Activated T-helper 17 cell treated with anti-CD3 and anti-CD28 coated beads, Interleukin-2, amount 50 U/mL, for 72 hours (primary cell): ENCODE results near the gene HIVEP1. TPM values are rescaled to one million over a fixed set of nuclear protein-coding genes. Genes with fewer than 3 reads are reported as not detected.

Experiments
- ATAC-seq: fragments of 150-1000 bp; cut with Tn5 transposase; replicated peaks from 2 replicates; pipeline ENCODE4 v1.10.0; 2021; ENCODE audit warnings: mild to moderate bottlenecking, moderate library complexity
- H3K27ac Mint-ChIP-seq: one replicate; pipeline ENCODE4 v1.8.0; 2022; ENCODE audit warnings: mixed read lengths
- H3K27me3 Mint-ChIP-seq: one replicate; pipeline ENCODE4 v1.8.0; 2022; ENCODE audit warnings: mixed read lengths
- H3K36me3 Mint-ChIP-seq: one replicate; pipeline ENCODE4 v1.8.0; 2022; ENCODE audit warnings: low read depth, mild to moderate bottlenecking, mixed read lengths
- H3K4me1 Mint-ChIP-seq: one replicate; pipeline ENCODE4 v1.8.0; 2022; ENCODE audit warnings: mixed read lengths
- H3K4me3 Mint-ChIP-seq: one replicate; pipeline ENCODE4 v1.8.0; 2022; ENCODE audit warnings: mild to moderate bottlenecking, mixed read lengths
- H3K9me3 Mint-ChIP-seq: one replicate; pipeline ENCODE4 v1.8.0; 2022; ENCODE audit warnings: mixed read lengths
- total RNA-seq, 2 donors: library from RNA; stranded (reverse); gene quantifications; one replicate each; pipeline ENCODE4 v1.2.3, GENCODE V29; 2022

HIVEP1 gene
- total RNA-seq, 2 donors from 2014 or later, result 29.4 to 75.5 TPM

DNA sequence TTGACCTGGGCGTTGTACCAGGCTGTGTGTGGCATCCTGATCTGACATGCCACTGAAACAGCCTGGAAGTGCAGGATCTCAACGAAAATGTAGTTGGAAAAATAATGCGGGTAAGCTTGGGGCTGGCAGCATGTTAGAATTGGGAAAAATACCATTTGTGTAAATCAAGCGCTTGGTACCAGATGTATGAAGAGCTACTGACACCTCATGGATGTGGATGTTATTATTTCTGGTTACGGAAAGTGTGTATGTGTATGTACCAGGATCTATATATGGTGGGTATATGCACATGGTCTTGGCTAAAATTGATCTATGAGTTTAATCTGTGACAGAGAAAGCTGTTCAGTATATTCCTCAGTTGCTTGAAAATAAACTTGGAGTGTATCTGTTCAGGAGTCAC lies 22.7 kb downstream of the HIVEP1 start:
- H3K27ac Mint-ChIP-seq, result no peak overlapping the region
- H3K27me3 Mint-ChIP-seq, result no peaks in the 10 kb centered on the region
- ATAC-seq, result no peak
- H3K36me3 Mint-ChIP-seq, result peaks cover 55% of the 10 kb centered on the region
- no peaks in the 10 kb centered on the region for H3K9me3 Mint-ChIP-seq
- H3K4me3 Mint-ChIP-seq, result no peak overlapping the region
- H3K4me1 Mint-ChIP-seq, result peaks cover 45% of the 10 kb centered on the region

DNA sequence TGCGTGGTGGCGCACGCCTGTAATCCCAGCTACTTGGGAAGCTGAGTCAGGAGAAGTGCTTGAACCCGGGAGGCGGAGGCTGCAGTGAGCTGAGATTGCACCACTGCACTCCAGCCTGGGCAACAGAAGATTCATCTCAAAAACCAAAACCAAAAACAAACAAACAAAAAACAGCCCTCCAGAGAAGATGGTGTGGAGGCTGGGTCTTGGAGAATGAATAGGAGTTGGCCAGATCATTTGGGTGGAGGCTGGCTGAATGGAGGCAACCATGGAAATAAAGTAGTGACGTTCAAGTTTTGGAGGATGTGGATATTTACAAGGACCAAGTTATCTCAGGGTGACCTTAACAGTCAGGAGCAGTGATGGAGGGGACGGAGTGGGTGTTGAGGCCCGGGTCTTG lies 24.7 kb downstream of the HIVEP1 start:
- no peaks in the 10 kb centered on the region for H3K9me3 Mint-ChIP-seq
- H3K4me3 Mint-ChIP-seq, result peak overlapping the region; percentile 33
- no peak for ATAC-seq
- no peaks in the 10 kb centered on the region for H3K27me3 Mint-ChIP-seq
- peaks cover 37% of the 10 kb centered on the region for H3K4me1 Mint-ChIP-seq
- peak overlapping the region; percentile 47 for H3K27ac Mint-ChIP-seq
- H3K36me3 Mint-ChIP-seq, result peaks cover 44% of the 10 kb centered on the region

DNA sequence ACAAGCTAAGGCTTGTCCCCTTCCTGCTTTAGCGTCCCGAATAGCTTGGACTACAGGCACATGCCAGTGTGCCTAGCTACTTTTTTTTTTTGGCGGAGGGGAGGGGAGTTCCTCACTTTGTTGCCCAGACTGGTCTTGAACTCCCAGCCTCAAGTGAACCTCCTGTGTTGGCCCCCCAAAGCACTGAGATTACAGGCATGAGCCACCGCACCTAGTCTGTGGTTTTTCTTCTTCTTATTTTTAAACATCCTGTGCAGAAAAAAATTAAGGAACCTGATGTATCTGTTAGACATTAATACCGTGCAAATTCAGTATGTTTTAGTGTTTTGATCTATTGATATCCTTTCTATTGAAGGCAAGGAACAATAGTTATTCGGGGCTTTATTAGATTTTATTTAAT lies 25.7 kb downstream of the HIVEP1 start:
- peaks cover 39% of the 10 kb centered on the region for H3K36me3 Mint-ChIP-seq
- no peak for ATAC-seq
- H3K4me1 Mint-ChIP-seq, result peaks cover 35% of the 10 kb centered on the region
- no peaks in the 10 kb centered on the region for H3K9me3 Mint-ChIP-seq
- H3K4me3 Mint-ChIP-seq, result peak overlapping the region; percentile 33
- H3K27ac Mint-ChIP-seq, result no peak overlapping the region
- no peaks in the 10 kb centered on the region for H3K27me3 Mint-ChIP-seq

DNA sequence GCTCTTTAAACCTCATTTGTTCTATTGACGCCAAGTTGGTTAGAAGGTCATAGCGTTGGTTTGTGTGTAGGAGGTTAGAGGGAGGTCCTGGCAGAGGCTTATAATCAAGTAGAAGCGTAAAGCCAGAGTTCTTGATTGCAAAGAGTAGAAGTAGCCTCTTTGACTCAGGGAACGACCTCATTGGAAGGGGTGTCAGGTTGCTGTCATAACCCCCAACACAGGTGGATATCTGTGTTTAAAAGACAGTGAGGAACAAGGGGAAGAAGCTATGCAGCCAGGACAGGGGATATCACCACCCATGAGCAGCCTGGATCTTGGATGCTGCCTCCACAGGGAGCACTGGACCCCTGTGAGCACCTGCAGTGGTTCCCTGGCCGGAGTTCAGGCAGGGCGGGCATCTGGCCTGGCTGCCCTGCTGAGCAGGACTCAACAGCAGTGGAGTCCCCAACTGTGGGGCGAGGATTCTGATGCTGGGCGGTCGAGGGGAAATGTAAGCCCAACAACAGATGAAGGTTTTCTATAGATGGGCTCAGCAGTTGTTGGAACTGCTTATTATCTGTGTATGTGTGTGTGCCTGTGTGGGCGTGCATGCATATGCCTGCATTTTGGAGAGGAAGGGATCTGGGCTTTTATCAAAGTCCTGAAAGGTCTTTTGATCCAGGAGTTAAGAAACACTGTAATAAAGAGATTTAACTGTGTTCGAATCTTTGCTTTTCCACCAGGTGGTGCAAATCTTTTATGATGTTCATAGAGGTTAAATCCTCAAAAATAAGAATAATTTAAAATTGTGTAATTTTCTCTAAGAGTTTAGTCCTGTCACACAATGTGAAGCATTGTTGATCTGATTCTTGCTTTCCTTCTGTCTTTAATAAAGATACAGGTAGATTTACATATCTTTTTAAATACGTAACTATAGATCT lies 27.7 kb downstream of the HIVEP1 start:
- no peaks in the 10 kb centered on the region for H3K9me3 Mint-ChIP-seq
- H3K27me3 Mint-ChIP-seq, result no peaks in the 10 kb centered on the region
- no peak for ATAC-seq
- no peak overlapping the region for H3K4me3 Mint-ChIP-seq
- H3K36me3 Mint-ChIP-seq, result peaks cover 35% of the 10 kb centered on the region
- H3K27ac Mint-ChIP-seq, result peak overlapping the region; percentile 63
- H3K4me1 Mint-ChIP-seq, result peaks cover 34% of the 10 kb centered on the region

DNA sequence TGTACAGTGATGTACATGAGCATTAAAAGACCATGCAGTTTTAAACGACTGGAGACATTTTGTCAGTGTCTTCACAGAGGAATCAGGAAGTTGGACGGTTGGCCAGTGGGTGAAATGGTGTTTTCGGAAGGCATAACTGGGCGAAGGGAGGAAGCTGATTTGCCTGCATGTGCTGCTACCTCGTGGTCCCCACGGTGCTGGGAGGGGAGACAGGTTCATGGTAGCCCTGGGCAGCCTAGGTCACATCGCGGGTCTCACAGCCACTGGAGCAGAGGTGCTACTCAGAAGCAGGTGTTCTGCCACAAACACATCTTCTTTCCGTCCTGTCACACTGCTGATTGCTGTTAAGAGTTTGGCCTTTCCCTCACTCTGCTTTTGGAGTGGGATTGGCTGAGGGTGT lies 35.2 kb downstream of the HIVEP1 start:
- no peaks in the 10 kb centered on the region for H3K9me3 Mint-ChIP-seq
- no peaks in the 10 kb centered on the region for H3K27me3 Mint-ChIP-seq
- H3K27ac Mint-ChIP-seq, result peak overlapping the region; percentile 94
- H3K4me1 Mint-ChIP-seq, result peaks cover 58% of the 10 kb centered on the region
- H3K36me3 Mint-ChIP-seq, result peaks cover 27% of the 10 kb centered on the region
- H3K4me3 Mint-ChIP-seq, result peak overlapping the region; percentile 65
- no peak for ATAC-seq

DNA sequence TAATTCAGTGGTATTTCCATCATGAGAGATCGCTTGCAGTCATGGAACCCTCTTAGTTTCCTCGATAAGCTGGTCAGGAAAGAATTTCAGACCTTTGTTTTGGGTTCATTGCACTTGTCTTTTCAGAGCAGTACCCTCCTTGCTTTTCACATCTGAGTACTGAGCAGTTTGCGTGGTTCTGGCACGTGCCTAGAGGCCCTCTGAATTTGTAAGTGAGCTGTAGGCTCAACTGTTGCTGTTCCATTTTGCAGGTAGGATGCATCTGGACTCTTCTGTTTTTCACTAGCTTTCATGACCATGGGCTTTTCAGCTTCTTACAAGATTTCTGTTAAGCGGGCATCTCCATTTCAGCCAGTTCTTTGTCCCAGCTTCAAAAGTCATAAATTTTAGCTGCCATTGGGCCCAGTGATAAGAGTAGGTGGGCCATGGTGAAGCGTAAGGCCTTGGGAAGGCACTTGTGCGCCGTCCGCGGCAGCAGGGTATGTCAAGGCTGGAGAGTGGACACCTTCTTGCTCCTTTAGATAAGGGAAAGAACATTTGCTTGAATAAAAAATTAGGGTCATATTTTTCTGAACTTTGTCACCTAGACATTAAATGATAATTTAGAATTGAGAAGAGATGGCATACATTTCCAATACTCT lies 35.8 kb downstream of the HIVEP1 start:
- Mint-ChIP-seq H3K9me3 (no peaks in the 10 kb centered on the region), H3K4me1 (peaks cover 65% of the 10 kb centered on the region), H3K36me3 (peaks cover 27% of the 10 kb centered on the region), H3K4me3 (peak overlapping the region; percentile 65), H3K27me3 (no peaks in the 10 kb centered on the region), H3K27ac (peak overlapping the region; percentile 94)
- ATAC-seq, result no peak

DNA sequence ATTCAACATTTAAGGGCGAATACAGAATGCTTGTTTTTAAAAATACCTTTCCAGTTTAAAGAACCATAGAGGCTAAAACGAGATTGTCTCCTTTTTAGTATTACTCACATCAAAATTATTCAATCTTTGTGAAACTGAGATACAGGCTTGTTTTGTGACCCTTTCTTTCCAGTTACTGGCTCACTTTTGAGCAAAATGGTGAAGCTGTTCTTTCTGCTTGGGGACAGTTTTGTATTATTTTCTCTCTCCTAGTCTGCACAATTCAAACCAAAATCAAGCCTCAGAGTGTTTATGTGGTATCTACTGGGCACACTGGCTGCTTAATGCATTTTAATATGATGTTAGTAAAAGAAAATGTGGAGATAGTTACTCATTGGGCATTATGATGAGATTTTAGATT lies 36.5 kb downstream of the HIVEP1 start:
- H3K27me3 Mint-ChIP-seq, result no peaks in the 10 kb centered on the region
- H3K4me1 Mint-ChIP-seq, result peaks cover 66% of the 10 kb centered on the region
- H3K9me3 Mint-ChIP-seq, result no peaks in the 10 kb centered on the region
- peak overlapping the region; percentile 65 for H3K4me3 Mint-ChIP-seq
- peaks cover 24% of the 10 kb centered on the region for H3K36me3 Mint-ChIP-seq
- ATAC-seq, result peak; percentile 52
- H3K27ac Mint-ChIP-seq, result peak overlapping the region; percentile 94

DNA sequence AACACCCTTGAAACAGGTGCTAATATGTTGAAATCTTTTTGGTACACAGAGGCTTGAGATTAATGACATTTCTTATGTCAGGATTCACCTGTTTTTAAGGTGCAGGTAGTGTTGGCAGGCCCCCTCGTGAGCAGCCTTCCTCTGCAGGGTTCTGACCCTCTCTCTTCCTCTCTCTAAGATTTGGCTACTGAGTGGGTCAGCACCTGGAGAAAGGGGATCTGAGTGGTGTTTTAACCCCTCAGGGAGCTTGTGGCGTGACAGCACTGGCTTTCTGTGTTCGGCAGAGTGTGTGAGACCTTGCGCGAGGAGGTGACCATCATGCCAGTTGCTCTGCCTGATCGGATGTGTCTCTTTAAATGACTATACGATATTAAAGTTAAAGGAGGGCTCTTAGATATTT lies 37.1 kb downstream of the HIVEP1 start:
- peak overlapping the region; percentile 65 for H3K4me3 Mint-ChIP-seq
- peaks cover 20% of the 10 kb centered on the region for H3K36me3 Mint-ChIP-seq
- no peaks in the 10 kb centered on the region for H3K27me3 Mint-ChIP-seq
- H3K27ac Mint-ChIP-seq, result peak overlapping the region; percentile 94
- peaks cover 61% of the 10 kb centered on the region for H3K4me1 Mint-ChIP-seq
- no peak for ATAC-seq
- H3K9me3 Mint-ChIP-seq, result no peaks in the 10 kb centered on the region

DNA sequence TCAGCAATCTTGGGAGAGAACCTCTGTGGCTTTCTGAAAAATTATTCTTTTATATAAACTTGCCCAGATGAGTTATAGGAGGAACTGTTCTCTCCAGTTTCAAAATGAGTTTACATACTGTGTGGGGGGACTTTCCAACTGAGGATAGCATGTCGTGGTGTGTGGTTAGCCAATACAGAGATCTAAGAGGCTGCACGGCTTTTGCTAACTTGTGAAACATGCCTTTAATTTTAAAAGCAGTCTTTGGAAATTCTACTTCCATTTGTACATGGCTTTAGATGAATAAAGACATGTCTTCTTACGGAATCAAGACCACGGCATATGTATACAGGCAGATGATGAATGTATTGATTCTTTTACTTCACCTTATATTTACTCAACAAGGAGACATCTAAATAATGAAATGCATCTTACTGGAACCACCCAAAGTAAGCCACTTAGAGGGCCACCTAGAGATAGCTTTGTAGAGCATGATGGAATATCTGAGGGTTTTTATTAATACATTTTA lies 39.8 kb downstream of the HIVEP1 start:
- peaks cover 20% of the 10 kb centered on the region for H3K36me3 Mint-ChIP-seq
- ATAC-seq, result peak; percentile 95
- peak overlapping the region; percentile 94 for H3K27ac Mint-ChIP-seq
- H3K27me3 Mint-ChIP-seq, result no peaks in the 10 kb centered on the region
- H3K9me3 Mint-ChIP-seq, result no peaks in the 10 kb centered on the region
- peaks cover 52% of the 10 kb centered on the region for H3K4me1 Mint-ChIP-seq
- peak overlapping the region; percentile 71 for H3K4me3 Mint-ChIP-seq

DNA sequence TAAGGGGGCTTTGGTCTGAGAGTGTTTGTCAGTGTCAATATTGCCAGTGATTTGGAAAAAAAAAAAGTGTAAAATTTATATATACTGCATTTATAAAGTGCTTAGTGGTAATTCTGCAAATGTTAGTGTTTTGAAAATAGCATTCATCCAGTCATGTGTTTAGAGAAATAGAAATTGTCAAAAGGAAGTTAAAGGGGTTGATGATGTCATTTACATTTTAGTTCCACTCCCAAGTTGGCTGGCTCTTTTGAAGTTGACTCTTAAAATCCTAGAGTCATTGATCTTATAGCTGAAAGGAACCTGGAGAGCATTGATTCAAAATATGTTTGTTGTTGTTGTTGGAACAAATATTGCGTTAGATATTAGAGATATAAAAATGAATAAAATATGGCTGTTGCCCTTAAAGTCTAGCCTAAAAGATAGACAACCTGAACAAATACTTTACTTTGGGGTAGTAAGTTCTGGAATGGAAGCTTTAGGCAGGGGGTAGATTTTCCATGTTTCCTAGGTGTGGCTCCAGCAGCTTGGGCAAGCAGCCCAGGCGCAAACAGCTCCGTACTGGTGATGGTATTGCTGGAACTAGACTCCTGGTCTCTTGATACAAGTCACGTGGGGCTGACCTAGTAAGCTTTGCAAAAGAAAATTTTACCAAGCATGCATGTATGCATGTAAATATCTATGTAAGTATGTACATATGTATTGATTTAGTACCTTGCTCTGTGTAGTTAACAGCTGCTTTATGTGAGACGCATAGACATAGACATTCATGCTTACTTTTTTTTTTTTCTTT lies 46.3 kb downstream of the HIVEP1 start:
- Mint-ChIP-seq H3K27ac (peak overlapping the region; percentile 8), H3K27me3 (no peaks in the 10 kb centered on the region), H3K4me3 (no peak overlapping the region), H3K4me1 (peaks cover 26% of the 10 kb centered on the region), H3K9me3 (no peaks in the 10 kb centered on the region), H3K36me3 (peaks cover 13% of the 10 kb centered on the region)
- ATAC-seq, result no peak

DNA sequence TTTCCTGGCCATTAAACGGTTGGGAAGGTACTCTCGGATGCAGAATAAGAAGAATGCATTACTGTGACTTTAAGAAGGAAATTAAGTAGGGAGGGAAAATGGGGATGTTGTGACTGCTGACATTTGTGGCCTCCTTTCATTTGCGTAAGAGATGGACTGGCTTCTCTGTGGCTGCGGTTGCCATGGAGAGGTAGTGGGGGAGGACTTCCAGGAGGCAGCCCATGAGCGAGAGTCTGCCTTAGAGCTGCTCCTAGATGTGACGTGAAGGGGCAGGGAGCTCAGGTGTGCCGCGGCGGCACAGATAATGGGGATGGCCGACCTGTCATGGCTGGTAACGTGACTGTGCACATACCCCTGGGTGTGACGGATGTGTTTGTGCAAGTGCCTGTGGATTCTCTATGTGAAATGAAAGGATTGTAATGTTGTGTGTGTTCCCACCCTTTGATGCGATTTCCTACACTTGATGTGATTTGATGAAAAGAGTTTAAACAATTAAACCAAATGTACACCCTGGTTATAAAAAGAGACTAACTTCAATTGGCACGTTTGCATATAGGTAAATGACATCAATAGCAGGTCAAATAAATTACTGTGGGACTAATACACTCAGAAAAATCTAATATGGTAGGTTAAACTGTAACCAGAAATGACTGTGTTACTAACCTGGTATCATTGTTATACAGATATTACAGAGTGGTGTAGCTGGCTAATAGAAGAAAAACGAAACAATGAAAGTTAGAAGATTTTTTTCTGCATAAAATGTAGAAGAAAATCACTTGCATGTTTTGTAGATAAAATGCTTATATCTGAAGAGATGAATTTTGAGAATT lies 48.9 kb downstream of the HIVEP1 start:
- no peaks in the 10 kb centered on the region for H3K27me3 Mint-ChIP-seq
- peak overlapping the region; percentile 94 for H3K27ac Mint-ChIP-seq
- peaks cover 17% of the 10 kb centered on the region for H3K36me3 Mint-ChIP-seq
- H3K4me3 Mint-ChIP-seq, result peak overlapping the region; percentile 86
- no peaks in the 10 kb centered on the region for H3K9me3 Mint-ChIP-seq
- peak; percentile 90 for ATAC-seq
- H3K4me1 Mint-ChIP-seq, result peaks cover 47% of the 10 kb centered on the region

DNA sequence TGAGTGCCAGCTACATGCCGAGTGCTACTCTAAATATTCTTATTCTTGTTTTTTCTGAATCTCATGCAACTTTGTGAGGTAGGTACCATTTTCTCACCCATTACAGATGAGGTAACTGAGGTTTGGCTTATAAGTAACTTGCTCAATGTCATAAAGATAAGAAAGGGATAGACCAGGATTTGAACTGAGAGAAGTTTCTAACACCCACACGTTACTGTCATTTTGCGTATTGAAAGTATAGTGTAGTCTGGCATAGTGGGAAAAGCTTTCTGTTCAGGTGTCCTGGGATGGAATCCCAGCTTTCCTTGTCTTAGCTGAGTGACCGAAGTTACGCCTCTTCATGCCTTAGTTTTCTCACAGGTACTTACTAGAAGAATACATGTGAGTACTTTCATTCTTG lies 50.5 kb downstream of the HIVEP1 start:
- Mint-ChIP-seq H3K4me3 (no peak overlapping the region), H3K9me3 (no peaks in the 10 kb centered on the region)

DNA sequence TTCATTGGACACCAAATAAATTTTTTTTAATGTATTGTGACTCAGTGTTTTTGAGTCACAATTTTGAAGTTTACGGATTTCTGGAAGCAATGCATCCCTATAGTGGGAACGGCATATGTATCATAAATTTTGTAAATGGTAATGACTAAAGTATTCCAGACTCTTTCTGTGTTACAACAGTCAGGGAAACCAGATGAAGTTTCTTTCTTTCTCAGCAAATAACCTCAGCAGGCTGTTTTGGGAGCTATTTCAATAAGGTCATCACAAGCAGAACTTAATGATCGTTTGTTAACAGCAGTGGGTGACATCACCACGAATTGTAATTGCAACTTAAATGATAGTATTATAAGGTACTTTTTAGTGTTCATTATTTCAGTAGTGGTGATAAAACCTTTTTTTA lies 52.0 kb downstream of the HIVEP1 start:
- ATAC-seq, result peak; percentile 54
- Mint-ChIP-seq H3K9me3 (no peaks in the 10 kb centered on the region), H3K4me3 (peak overlapping the region; percentile 56)

More for the DNA sequence above, 50.5 kb downstream of the HIVEP1 start:
- Mint-ChIP-seq H3K4me1 (peaks cover 49% of the 10 kb centered on the region), H3K27me3 (no peaks in the 10 kb centered on the region), H3K36me3 (peaks cover 17% of the 10 kb centered on the region), H3K27ac (no peak overlapping the region)
- no peak for ATAC-seq

More for the DNA sequence above, 52.0 kb downstream of the HIVEP1 start:
- Mint-ChIP-seq H3K27ac (peak overlapping the region; percentile 35), H3K27me3 (no peaks in the 10 kb centered on the region), H3K36me3 (peaks cover 12% of the 10 kb centered on the region), H3K4me1 (peaks cover 42% of the 10 kb centered on the region)
